ELF-1 (cell line): ENCODE data around the gene ZNG1E.
"Not testable (repeated sequence)": the region's sequence is repeated elsewhere in the genome, so short reads cannot be mapped to it uniquely, and the experiment has no call there.

ENCODE experiments used
- DNase-seq: peaks from one replicate; pipeline ENCODE4 v3.0.0-alpha.2; 2016; ENCODE audit warnings: low read depth, low spot score

The ZNG1E gene

DNA sequence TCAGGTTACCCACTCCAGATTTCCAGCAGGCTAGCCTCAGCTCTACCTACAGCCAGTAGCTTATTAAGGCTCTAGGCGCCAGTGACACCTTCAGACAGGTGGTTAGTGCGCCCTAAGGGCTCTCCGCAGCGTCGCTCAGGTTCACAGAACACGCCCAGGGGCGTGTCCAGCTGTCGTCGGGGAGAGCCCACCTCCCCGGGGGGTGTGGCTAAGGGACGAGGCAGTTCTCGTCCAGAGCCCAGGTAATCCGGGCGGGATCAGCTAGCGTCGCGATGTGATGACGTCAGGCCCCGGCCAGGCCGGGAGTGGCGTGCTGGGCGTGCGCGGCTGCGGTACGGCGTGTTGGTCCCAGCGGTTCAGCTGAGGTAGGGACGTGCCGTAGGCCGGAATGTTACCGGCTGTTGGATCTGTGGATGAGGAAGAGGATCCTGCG is at the start of gene ZNG1E:
Gene ZNG1E, plus strand, starts transcription at position 340 of the 433 bp plus-strand sequence. Its CDS starts 49 bp downstream, at position 389.
- peak; percentile 77 for DNase-seq

DNA sequence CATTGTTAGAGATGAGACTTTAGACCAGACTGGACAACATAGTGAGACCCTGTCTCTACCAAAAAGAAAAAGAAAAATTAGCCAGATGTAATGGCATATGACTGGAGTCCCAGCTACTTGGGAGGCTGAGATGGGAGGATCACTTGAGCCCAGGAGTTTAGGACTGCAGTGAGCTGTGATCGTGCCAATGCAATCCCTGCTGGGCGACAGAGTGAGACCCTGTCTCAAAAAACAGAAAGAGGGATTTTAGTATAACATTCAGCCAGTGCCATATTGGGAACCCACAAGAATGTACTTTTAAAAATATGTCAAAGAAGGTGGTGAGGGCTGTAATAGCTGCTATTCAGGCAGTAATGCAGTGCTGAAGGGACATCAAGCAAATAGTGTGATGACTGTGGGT is 2.1 kb upstream of the ZNG1E start:
- not testable (repeated sequence) for DNase-seq

DNA sequence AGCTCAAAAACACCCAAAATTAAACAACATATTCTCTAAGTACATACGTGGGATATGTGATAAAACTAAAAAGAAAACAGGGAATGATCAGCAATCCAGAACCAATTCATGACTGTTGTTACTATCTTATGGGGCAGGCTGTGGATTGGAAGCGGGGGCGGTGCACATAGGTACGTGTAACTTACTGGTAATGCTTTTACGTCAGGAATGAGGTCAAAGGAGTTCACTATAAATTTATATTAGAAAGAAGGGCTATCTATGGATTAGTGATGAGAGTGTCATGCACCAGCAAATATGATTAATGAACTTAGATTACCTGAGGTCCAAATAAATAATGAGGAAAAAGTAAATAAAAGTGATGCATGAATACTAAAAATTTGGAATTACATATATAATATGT is 710 bp upstream of the ZNG1E start:
- not testable (repeated sequence) for DNase-seq

- DNase-seq, result not testable (repeated sequence)
These were observed 661 bp downstream of the ZNG1E start for GRCh38 chr9:65676389-65676788.

DNA sequence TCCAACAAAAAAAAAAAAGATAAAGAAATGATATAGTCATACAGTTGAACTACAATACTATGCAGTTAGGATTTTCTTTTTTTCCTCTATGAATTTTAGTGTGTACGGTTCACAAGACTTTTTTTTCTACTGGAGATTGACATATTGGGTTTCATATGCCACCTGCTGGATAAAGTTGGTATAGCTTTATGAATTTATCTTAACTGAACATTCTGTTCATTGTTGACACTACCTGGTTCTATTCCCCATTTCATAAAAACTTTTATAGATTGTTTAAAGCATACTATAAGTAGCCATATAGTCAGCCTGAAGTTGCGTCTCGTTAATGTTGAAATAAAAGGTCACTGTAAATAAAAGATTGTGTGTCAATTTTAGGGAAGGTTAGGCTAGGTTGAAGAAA is 2.8 kb downstream of the ZNG1E start:
- not testable (repeated sequence) for DNase-seq

DNA sequence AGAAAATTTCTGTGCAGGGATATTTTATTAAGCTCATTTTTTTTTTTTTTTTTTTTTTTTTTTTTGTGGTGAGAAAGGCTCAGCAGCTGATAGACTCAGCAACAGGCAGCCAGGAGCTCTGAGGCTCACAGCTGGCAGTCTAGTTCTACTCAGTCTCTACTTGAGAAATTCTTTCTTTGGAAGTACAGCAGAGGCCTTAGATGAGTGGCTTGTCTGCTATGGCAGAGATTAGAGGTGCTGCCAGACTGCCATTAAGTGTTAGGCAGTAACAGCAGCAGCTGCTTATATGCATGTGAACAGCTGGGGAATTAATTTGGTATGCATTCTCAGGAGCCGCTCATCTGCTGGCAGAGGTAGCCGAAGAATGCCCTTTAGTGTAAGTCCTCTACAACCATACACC is 27.8 kb downstream of the ZNG1E start:
- not testable (repeated sequence) for DNase-seq

DNA sequence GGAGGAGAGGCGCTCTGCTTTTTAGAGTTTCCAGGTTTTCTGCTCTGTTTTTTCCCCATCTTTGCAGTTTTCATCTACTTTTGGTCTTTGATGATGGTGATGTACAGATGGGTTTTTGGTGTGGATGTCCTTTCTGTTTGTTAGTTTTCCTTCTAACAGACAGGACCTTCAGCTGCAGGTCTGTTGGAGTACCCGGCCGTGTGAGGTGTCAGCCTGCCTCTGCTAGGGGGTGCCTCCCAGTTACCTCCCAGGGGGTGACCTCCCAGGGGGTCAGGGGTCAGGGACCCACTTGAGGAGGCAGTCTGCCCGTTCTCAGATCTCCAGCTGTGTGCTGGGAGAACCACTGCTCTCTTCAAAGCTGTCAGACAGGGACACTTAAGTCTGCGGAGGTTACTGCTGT is 38.7 kb downstream of the ZNG1E start:
- DNase-seq, result not testable (repeated sequence)

DNA sequence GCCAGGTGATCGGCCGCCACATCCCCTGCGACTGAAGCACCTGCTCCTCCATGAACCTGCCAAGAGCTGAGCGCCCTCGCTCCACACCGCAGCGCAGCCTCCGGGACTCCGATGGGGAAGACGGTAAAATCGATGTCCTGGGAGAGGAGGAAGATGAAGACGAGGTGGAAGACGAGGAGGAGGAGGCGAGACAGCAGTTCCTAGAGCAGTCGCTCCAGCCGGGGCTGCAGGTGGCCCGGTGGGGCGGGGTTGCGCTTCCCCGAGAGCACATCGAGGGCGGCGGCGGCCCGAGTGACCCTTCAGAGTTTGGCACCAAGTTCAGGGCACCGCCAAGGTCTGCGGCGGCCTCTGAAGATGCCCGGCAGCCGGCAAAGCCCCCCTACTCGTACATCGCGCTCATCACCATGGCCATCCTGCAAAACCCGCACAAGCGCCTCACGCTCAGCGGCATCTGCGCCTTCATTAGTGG is 61.4 kb downstream of the ZNG1E start, which contains the start of gene FOXD4L4:
Gene FOXD4L4, plus strand, starts transcription at position 51 of the 469 bp plus-strand sequence. Its CDS starts 0 bp downstream, at position 51.
- not testable (repeated sequence) for DNase-seq

- not testable (repeated sequence) for DNase-seq
These were observed 62.4 kb downstream of the ZNG1E start for GRCh38 chr9:65738133-65738532.
